Activated CD4-positive, alpha-beta T cell treated with anti-CD3 and anti-CD28 coated beads, Interleukin-2, amount 50 U/mL, for 48 hours (primary cell): Measurements from ENCODE around the gene OR2F2.

ENCODE experiments used
- DNase-seq, 2 experiments: peaks; one replicate each; pipeline ENCODE4 v3.0.0-alpha.2; 2020

OR2F2 gene

DNA sequence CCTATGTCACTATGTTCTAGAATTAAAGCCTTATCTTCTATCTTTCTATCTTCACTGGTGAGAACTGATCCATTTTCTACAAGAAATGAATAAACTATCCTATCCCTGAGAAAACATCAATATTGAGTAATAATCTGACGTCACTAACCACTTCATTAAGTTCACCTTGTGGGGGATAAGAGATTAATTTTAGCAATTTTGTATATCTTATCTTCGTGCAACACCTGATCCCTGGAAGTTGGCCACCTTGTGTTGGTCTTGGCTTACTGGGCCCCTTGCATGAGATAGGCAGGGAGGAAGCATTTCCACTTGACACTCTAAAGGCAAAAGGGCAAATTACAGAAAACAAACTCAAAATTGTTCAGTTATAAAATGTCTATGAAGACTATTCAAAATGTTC lies 45.0 kb downstream of the OR2F2 start:
- DNase-seq, result no peak

DNA sequence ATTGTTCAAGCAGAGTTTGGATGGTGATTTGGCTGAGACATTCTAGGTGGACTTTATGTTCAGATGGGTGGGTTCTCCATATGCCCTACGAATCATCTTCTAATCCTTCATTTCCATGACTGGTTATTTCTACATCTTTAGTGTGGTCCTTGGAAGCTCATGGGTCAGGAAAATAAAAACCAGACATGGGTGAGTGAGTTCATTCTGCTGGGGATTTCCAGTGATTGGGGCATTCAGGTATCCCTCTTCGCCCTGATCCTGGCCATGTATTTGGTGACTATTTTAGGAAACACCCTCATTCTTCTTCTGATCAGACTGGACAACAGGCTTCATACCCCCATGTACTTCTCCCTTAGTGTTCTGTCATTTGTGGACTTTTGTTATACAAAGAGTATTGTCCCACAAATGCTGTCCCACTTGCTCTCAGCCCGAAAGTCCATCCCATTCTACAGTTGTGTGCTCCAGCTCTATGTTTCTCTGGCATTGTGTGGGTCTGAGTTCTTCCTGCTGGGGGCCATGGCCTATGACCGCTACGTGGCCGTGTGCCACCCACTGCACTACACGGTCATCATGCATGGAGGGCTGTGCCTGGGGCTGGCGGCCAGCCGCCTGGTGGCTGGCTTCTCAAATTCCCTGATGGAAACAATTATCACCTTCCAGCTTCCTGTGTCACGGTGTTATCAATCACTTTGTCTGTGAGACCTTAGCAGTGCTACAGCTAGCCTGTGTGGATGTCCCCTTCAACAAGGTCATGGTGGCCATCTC lies 45.9 kb downstream of the OR2F2 start:
- DNase-seq, result no peak

DNA sequence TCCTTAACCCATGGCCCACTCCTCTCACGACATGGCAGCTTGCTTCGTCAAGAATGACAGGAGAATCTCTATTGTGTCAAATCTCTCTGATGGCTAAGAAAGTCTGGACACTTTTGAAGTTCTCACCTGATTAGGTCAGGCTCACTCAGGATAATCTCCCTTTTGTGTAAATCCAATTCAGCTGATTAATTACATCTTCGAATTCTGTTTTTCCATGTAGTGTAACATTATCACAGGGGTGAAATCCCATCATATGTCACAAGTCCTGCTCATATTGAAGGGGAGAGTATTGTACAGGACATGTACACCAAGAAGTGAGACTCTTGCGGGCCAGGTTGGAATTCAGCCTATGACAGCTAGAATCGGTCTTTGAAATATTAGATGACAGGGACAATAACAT lies 48.9 kb downstream of the OR2F2 start:
- DNase-seq, result no peak
